WTC11 (cell line): ENCODE data around the gene MIXL1. TPM values are rescaled to one million over a fixed set of nuclear protein-coding genes. Genes with fewer than 3 reads are reported as not detected.
A peak's percentile ranks its signal among the peaks of the same experiment; 100 is the strongest.

Source experiments
- ATAC-seq: fragments of 200-7000 bp; cut with Tn5 transposase; 2 replicates; pipeline ENCODE4 v1.10.0; 2021; ENCODE audit warnings: mild to moderate bottlenecking, moderate library complexity
- CTCF ChIA-PET: fragments of 300-600 bp; sonication (Branson Sonifier 250); formaldehyde crosslinking; loops from one replicate; lab custom pipeline; 2021; ENCODE audit warnings: antibody characterized with exemption; lab: Charles Lee
- POLR2A ChIA-PET: fragments of 350-600 bp; sonication (Branson Sonifier 250); formaldehyde crosslinking; loops from one replicate; lab custom pipeline; 2021; ENCODE audit warnings: antibody characterized with exemption; lab: Charles Lee
- DNase-seq: peaks from one replicate; pipeline ENCODE4 v3.0.0; 2021; ENCODE audit warnings: low spot score
- H3K27ac Mint-ChIP-seq: 2 replicates; pipeline ENCODE4 v1.8.0; 2021; ENCODE audit warnings: mixed read lengths
- H3K27me3 Mint-ChIP-seq: 2 replicates; pipeline ENCODE4 v1.8.0; 2021; ENCODE audit warnings: low read depth, mild to moderate bottlenecking, moderate library complexity, mixed read lengths
- H3K36me3 Mint-ChIP-seq: 2 replicates; pipeline ENCODE4 v1.8.0; 2021; ENCODE audit warnings: mixed read lengths
- H3K4me1 Mint-ChIP-seq: 2 replicates; pipeline ENCODE4 v1.8.0; 2022; ENCODE audit warnings: mixed read lengths
- H3K4me3 Mint-ChIP-seq: 2 replicates; pipeline ENCODE4 v1.8.0; 2021; ENCODE audit warnings: mild to moderate bottlenecking, moderate library complexity, mixed read lengths
- H3K9me3 Mint-ChIP-seq: 2 replicates; pipeline ENCODE4 v1.8.0; 2021; ENCODE audit warnings: mixed read lengths
- FOXK1 ChIP-seq: sonication (generic); formaldehyde crosslinking; IDR thresholded peaks from 2 replicates; pipeline ENCODE4 v1.8.0; 2022; ENCODE audit warnings: mild to moderate bottlenecking, moderate library complexity, missing genetic modification reagents
- FOXP1 ChIP-seq: sonication (generic); formaldehyde crosslinking; IDR thresholded peaks from 2 replicates; pipeline ENCODE4 v1.8.0; 2022; ENCODE audit warnings: missing genetic modification reagents, mild to moderate bottlenecking, moderate library complexity, borderline replicate concordance
- GABPB1 ChIP-seq: sonication (generic); formaldehyde crosslinking; IDR thresholded peaks from 2 replicates; pipeline ENCODE4 v1.8.1; 2023; ENCODE audit warnings: mild to moderate bottlenecking, missing genetic modification reagents
- GTF2I ChIP-seq: fragments of 250-450 bp; sonication (Bioruptor Pico); conservative IDR thresholded peaks from 2 replicates; pipeline ENCODE4 v1.4.0; 2021; ENCODE audit warnings: mild to moderate bottlenecking
- HMGA2 ChIP-seq: fragments of 250-450 bp; sonication (Bioruptor Pico); IDR thresholded peaks from 2 replicates; pipeline ENCODE4 v1.4.0; 2021; ENCODE audit warnings: mild to moderate bottlenecking, moderate library complexity
- IRF2 ChIP-seq: sonication (generic); formaldehyde crosslinking; IDR thresholded peaks from 2 replicates; pipeline ENCODE4 v1.8.0; 2022; ENCODE audit warnings: low read depth, missing genetic modification reagents, borderline replicate concordance
- MXD4 ChIP-seq: fragments of 250-450 bp; sonication (Bioruptor Pico); IDR thresholded peaks from 2 replicates; pipeline ENCODE4 v1.8.0; 2021; ENCODE audit warnings: mild to moderate bottlenecking, moderate library complexity, borderline replicate concordance
- NFATC4 ChIP-seq: fragments of 250-450 bp; sonication (Bioruptor Pico); IDR thresholded peaks from 2 replicates; pipeline ENCODE4 v1.9.0; 2021; ENCODE audit warnings: mild to moderate bottlenecking
- NR1H2 ChIP-seq: sonication (generic); formaldehyde crosslinking; IDR thresholded peaks from 2 replicates; pipeline ENCODE4 v1.9.0; 2021; ENCODE audit warnings: mild to moderate bottlenecking, moderate library complexity, missing genetic modification reagents
- NR2C2 ChIP-seq: sonication (generic); formaldehyde crosslinking; IDR thresholded peaks from 2 replicates; pipeline ENCODE4 v1.8.0; 2022; ENCODE audit warnings: mild to moderate bottlenecking, missing genetic modification reagents
- SMAD4 ChIP-seq: sonication (generic); formaldehyde crosslinking; IDR thresholded peaks from 2 replicates; pipeline ENCODE4 v1.8.0; 2022; ENCODE audit warnings: mild to moderate bottlenecking, missing genetic modification reagents
- TCF7 ChIP-seq: sonication (generic); formaldehyde crosslinking; IDR thresholded peaks from 2 replicates; pipeline ENCODE4 v1.8.0; 2022; ENCODE audit warnings: mild to moderate bottlenecking, low read depth, missing genetic modification reagents, moderate library complexity
- TEAD1 ChIP-seq: sonication (generic); formaldehyde crosslinking; IDR thresholded peaks from 2 replicates; pipeline ENCODE4 v1.8.0; 2022; ENCODE audit warnings: mild to moderate bottlenecking, missing genetic modification reagents
- ZBTB21 ChIP-seq: sonication (generic); formaldehyde crosslinking; IDR thresholded peaks from 2 replicates; pipeline ENCODE4 v1.8.1; 2023; ENCODE audit warnings: mild to moderate bottlenecking, missing genetic modification reagents, borderline replicate concordance
- ZNF138 ChIP-seq: sonication (generic); formaldehyde crosslinking; conservative IDR thresholded peaks from 2 replicates; pipeline ENCODE4 v1.8.1; 2022; ENCODE audit warnings: mild to moderate bottlenecking, moderate library complexity, missing genetic modification reagents
- ZNF219 ChIP-seq: sonication (generic); formaldehyde crosslinking; IDR thresholded peaks from 2 replicates; pipeline ENCODE4 v1.8.0; 2023; ENCODE audit warnings: missing genetic modification reagents, mild to moderate bottlenecking, borderline replicate concordance
- ZNF263 ChIP-seq: sonication (generic); formaldehyde crosslinking; IDR thresholded peaks from 2 replicates; pipeline ENCODE4 v1.8.1; 2022; ENCODE audit warnings: low read depth, mild to moderate bottlenecking, moderate library complexity, missing genetic modification reagents
- total RNA-seq: library from RNA; stranded (reverse); gene quantifications from 3 replicates; pipeline ENCODE4 v1.2.3, GENCODE V29; 2021
- TF ChIP-seq, protein P1 (sequence below): fragments of 250-450 bp; sonication (Bioruptor Pico); IDR thresholded peaks from 2 replicates; pipeline ENCODE4 v1.9.0; 2021; ENCODE audit warnings: moderate library complexity, mild to moderate bottlenecking, inconsistent platforms, borderline replicate concordance
- TF ChIP-seq, protein P2 (sequence below): sonication (generic); formaldehyde crosslinking; IDR thresholded peaks from 2 replicates; pipeline ENCODE4 v1.8.1; 2022; ENCODE audit warnings: low read depth, mild to moderate bottlenecking, moderate library complexity, missing genetic modification reagents, borderline replicate concordance
- TF ChIP-seq, protein P3 (sequence below): sonication (generic); formaldehyde crosslinking; IDR thresholded peaks from 2 replicates; pipeline ENCODE4 v1.8.1; 2023; ENCODE audit warnings: mild to moderate bottlenecking, missing genetic modification reagents, moderate library complexity
- TF ChIP-seq, protein P4 (sequence below): sonication (generic); formaldehyde crosslinking; IDR thresholded peaks from 2 replicates; pipeline ENCODE4 v1.8.0; 2022; ENCODE audit warnings: mild to moderate bottlenecking, missing genetic modification reagents
- TF ChIP-seq, protein P5 (sequence below): sonication (generic); formaldehyde crosslinking; IDR thresholded peaks from 2 replicates; pipeline ENCODE4 v1.8.1; 2022; ENCODE audit warnings: mild to moderate bottlenecking, missing genetic modification reagents, moderate library complexity, borderline replicate concordance
- TF ChIP-seq, protein P6 (sequence below): sonication (generic); formaldehyde crosslinking; IDR thresholded peaks from 2 replicates; pipeline ENCODE4 v1.8.1; 2023; ENCODE audit warnings: mild to moderate bottlenecking, missing genetic modification reagents
- TF ChIP-seq, protein P7 (sequence below): fragments of 250-450 bp; sonication (Bioruptor Pico); IDR thresholded peaks from 2 replicates; pipeline ENCODE4 v2.1.2; 2022; ENCODE audit warnings: mild to moderate bottlenecking, moderate library complexity

MIXL1 gene
- total RNA-seq, 1 experiment from 2014 or later: 6.4 TPM

DNA sequence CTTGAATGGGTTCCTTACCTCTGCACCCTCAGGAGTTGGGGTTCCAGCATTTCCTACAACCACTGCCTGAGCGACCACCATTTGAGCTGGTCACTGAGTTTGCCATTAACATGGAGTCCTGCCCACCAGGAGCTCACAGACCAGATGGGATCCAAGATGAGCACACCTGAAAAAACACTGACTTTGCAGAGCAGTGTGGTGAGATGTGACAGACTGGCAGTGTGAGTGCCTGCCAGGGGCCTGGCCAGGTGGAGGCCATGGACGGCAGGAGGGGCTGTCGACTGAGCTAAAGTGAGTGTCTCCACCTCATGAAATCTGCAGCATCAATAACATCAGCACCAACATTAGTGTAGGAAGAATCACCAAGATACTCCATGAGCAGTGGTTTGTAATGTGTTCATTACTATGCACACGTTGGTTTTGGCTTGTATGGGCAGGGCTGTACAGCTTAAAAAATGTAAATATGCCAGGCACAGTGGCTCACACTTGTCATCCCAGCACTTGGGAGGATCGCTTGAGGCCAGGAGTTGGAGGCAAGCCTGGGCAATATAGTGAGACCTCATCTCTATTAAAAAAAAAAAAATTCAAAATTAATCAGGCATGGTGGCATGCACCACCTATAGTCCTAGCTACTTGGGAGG is 12.2 kb upstream of the MIXL1 start (continued):
- no peak for TF ChIP-seq ZBTB21 (CRISPR knock-in tag)
- no peak for TF ChIP-seq NR2C2 (CRISPR knock-in tag)

DNA sequence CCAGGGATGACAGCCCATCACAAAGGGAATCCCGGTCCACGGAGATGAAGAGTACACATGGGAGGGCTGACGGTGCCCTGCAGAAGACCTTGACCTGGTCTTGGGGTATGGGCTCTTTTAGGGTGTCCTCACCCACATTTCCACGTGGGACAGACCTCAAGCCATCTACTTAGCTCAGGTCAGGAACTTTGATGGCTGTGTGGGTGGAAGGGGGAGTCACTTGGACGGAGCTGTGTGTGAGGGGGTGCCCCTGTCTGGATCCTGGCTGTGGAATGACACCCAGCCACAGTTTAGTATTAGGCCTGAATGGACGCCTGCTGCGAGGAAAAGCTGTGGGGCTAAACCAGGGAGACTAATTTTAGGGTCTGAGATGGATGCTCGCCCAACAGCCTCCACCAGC is 10.9 kb upstream of the MIXL1 start:
- Mint-ChIP-seq H3K4me1 (peaks cover 65% of the 10 kb centered on the region), H3K9me3 (no peaks in the 10 kb centered on the region), H3K27me3 (peaks cover 4% of the 10 kb centered on the region), H3K4me3 (no peak overlapping the region), H3K36me3 (no peaks in the 10 kb centered on the region), H3K27ac (no peak overlapping the region)
- CTCF ChIA-PET: interaction anchor here (0.9 to 4.0 kb wide), 3 partner anchors 15 to 89 kb away, joined by 4 to 17 read pairs (median 5); no protein-coding TSS in a partner anchor
- TF ChIP-seq, protein P1, sequence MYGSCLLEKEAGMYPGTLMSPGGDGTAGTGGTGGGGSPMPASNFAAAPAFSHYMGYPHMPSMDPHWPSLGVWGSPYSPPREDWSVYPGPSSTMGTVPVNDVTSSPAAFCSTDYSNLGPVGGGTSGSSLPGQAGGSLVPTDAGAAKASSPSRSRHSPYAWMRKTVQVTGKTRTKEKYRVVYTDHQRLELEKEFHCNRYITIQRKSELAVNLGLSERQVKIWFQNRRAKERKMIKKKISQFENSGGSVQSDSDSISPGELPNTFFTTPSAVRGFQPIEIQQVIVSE (CRISPR knock-in tag): no peak
- TF ChIP-seq MXD4 (no peak), IRF2 (CRISPR knock-in tag) (no peak), FOXP1 (CRISPR knock-in tag) (no peak), TEAD1 (CRISPR knock-in tag) (no peak), GTF2I (CRISPR knock-in tag) (no peak), ZNF263 (CRISPR knock-in tag) (no peak), NR1H2 (CRISPR knock-in tag) (no peak), ZNF138 (CRISPR knock-in tag) (no peak), NFATC4 (no peak), GABPB1 (no peak), HMGA2 (CRISPR knock-in tag) (no peak)
- TF ChIP-seq, protein P2, sequence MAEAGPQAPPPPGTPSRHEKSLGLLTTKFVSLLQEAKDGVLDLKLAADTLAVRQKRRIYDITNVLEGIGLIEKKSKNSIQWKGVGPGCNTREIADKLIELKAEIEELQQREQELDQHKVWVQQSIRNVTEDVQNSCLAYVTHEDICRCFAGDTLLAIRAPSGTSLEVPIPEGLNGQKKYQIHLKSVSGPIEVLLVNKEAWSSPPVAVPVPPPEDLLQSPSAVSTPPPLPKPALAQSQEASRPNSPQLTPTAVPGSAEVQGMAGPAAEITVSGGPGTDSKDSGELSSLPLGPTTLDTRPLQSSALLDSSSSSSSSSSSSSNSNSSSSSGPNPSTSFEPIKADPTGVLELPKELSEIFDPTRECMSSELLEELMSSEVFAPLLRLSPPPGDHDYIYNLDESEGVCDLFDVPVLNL (CRISPR knock-in tag): no peak
- TF ChIP-seq, protein P3, sequence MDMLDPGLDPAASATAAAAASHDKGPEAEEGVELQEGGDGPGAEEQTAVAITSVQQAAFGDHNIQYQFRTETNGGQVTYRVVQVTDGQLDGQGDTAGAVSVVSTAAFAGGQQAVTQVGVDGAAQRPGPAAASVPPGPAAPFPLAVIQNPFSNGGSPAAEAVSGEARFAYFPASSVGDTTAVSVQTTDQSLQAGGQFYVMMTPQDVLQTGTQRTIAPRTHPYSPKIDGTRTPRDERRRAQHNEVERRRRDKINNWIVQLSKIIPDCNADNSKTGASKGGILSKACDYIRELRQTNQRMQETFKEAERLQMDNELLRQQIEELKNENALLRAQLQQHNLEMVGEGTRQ: no peak
- TF ChIP-seq, protein P4, sequence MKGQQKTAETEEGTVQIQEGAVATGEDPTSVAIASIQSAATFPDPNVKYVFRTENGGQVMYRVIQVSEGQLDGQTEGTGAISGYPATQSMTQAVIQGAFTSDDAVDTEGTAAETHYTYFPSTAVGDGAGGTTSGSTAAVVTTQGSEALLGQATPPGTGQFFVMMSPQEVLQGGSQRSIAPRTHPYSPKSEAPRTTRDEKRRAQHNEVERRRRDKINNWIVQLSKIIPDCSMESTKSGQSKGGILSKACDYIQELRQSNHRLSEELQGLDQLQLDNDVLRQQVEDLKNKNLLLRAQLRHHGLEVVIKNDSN (CRISPR knock-in tag): no peak
- TF ChIP-seq, protein P5, sequence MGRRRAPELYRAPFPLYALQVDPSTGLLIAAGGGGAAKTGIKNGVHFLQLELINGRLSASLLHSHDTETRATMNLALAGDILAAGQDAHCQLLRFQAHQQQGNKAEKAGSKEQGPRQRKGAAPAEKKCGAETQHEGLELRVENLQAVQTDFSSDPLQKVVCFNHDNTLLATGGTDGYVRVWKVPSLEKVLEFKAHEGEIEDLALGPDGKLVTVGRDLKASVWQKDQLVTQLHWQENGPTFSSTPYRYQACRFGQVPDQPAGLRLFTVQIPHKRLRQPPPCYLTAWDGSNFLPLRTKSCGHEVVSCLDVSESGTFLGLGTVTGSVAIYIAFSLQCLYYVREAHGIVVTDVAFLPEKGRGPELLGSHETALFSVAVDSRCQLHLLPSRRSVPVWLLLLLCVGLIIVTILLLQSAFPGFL (CRISPR knock-in tag): no peak
- DNase-seq (no peak), ATAC-seq (no peak)
- POLR2A ChIA-PET: no interaction called here

DNA sequence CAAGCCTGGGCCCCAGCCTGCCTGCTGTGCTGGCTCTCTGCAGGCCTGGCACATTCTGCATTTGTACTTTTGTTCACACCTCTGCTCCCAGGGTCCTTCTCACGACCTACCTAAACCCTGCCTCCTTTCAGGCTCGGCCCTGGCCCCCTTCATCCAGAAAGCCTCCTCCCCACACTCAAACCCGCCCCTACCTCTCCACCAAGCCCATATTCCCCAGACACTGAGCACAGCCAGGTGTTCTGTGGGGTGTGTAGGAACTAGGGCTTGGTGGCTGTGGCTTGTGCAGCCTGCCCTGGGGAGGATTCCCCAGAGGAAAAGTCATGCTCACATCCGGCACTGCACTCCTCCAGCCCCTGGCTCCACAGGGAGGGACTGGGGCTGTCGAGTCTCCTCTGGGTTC is 8.2 kb upstream of the MIXL1 start:
- Mint-ChIP-seq H3K36me3 (no peaks in the 10 kb centered on the region), H3K27me3 (peaks cover 4% of the 10 kb centered on the region), H3K27ac (peak overlapping the region; percentile 40), H3K4me3 (no peak overlapping the region), H3K9me3 (no peaks in the 10 kb centered on the region), H3K4me1 (peaks cover 60% of the 10 kb centered on the region)
- DNase-seq (no peak), ATAC-seq (peak; percentile 59)
- CTCF ChIA-PET: interaction anchor here (1.0 to 2.1 kb wide), 4 partner anchors 9 to 90 kb away, joined by 3 to 11 read pairs (median 4); partner anchors contain the start of gene MIXL1
- no peak for TF ChIP-seq SMAD4 (CRISPR knock-in tag)
- TF ChIP-seq FOXK1 (CRISPR knock-in tag): no peak
- TF ChIP-seq, protein P6, sequence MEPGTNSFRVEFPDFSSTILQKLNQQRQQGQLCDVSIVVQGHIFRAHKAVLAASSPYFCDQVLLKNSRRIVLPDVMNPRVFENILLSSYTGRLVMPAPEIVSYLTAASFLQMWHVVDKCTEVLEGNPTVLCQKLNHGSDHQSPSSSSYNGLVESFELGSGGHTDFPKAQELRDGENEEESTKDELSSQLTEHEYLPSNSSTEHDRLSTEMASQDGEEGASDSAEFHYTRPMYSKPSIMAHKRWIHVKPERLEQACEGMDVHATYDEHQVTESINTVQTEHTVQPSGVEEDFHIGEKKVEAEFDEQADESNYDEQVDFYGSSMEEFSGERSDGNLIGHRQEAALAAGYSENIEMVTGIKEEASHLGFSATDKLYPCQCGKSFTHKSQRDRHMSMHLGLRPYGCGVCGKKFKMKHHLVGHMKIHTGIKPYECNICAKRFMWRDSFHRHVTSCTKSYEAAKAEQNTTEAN (CRISPR knock-in tag): no peak
- TF ChIP-seq TCF7: no peak
- TF ChIP-seq, protein P7, sequence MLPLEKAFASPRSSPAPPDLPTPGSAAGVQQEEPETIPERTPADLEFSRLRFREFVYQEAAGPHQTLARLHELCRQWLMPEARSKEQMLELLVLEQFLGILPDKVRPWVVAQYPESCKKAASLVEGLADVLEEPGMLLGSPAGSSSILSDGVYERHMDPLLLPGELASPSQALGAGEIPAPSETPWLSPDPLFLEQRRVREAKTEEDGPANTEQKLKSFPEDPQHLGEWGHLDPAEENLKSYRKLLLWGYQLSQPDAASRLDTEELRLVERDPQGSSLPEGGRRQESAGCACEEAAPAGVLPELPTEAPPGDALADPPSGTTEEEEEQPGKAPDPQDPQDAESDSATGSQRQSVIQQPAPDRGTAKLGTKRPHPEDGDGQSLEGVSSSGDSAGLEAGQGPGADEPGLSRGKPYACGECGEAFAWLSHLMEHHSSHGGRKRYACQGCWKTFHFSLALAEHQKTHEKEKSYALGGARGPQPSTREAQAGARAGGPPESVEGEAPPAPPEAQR: no peak
- no peak for TF ChIP-seq ZNF219
- POLR2A ChIA-PET: no interaction called here
